IMR-90 (cell line): ENCODE results near the gene NOP16. TPM values are rescaled to one million over a fixed set of nuclear protein-coding genes. Genes with fewer than 3 reads are reported as not detected.

Experiments
- ATAC-seq: fragments of 200-7000 bp; cut with Tn5 transposase; 2 replicates; pipeline ENCODE4 v1.9.1; 2020; ENCODE audit warnings: low read depth, mild to moderate bottlenecking, moderate library complexity
- BruUV-seq: library from RNA; stranded (reverse); fragments of 400-500 nt; replicated peaks from 2 replicates; lab custom pipeline; 2021; lab: Mats Ljungman, UMichigan
- CTCF ChIA-PET: fragments of 300-600 bp; formaldehyde crosslinking; extraction: SDS; loops from one replicate; lab custom pipeline; 2021; ENCODE audit warnings: antibody characterized with exemption; lab: Yijun Ruan, JAX
- POLR2A ChIA-PET: fragments of 300-600 bp; sonication (Branson Sonifier 250); formaldehyde crosslinking; loops from one replicate; lab custom pipeline; 2022; ENCODE audit warnings: antibody characterized with exemption; ENCODE audit not compliant: unreplicated experiment; lab: Charles Lee
- DNase-seq: peaks from one replicate; pipeline ENCODE4 v3.0.0; 2013
- H2AFZ ChIP-seq: replicated peaks from 2 replicates; pipeline ENCODE3; 2013; ENCODE audit warnings: low read length, mild to moderate bottlenecking; ENCODE audit not compliant: poor library complexity
- H2AK5ac ChIP-seq: 2 replicates; pipeline ENCODE4 v1.6.1; 2013; ENCODE audit warnings: low read depth, low read length, inconsistent platforms
- H2AK9ac ChIP-seq: replicated peaks from 2 replicates; pipeline ENCODE3; 2013; ENCODE audit warnings: mild to moderate bottlenecking, low read depth, low read length, moderate library complexity; ENCODE audit not compliant: poor library complexity
- H2BK120ac ChIP-seq: 2 replicates; pipeline ENCODE4 v1.6.1; 2013; ENCODE audit warnings: low read depth, low read length, inconsistent platforms
- H2BK15ac ChIP-seq: 3 replicates; pipeline ENCODE4 v1.6.1; 2013; ENCODE audit warnings: low read depth, low read length, inconsistent platforms
- H2BK20ac ChIP-seq: 2 replicates; pipeline ENCODE4 v1.6.1; 2013; ENCODE audit warnings: low read depth, mild to moderate bottlenecking, inconsistent platforms, low read length, moderate library complexity
- H2BK5ac ChIP-seq: 2 replicates; pipeline ENCODE4 v1.6.1; 2013; ENCODE audit warnings: mild to moderate bottlenecking, low read depth, low read length, inconsistent platforms; ENCODE audit not compliant: poor library complexity, severe bottlenecking
- H3K14ac ChIP-seq: replicated peaks from 2 replicates; pipeline ENCODE4 v1.6.1; 2013; ENCODE audit warnings: low read depth, low read length, inconsistent platforms
- H3K18ac ChIP-seq: 2 replicates; pipeline ENCODE4 v1.6.1; 2013; ENCODE audit warnings: low read depth, low read length, control low read depth
- H3K23ac ChIP-seq: 2 replicates; pipeline ENCODE4 v1.6.1; 2013; ENCODE audit warnings: low read depth, low read length, inconsistent platforms
- H3K27ac ChIP-seq: 2 replicates; pipeline ENCODE4 v1.5.1; 2013; ENCODE audit warnings: mild to moderate bottlenecking, control low read depth, low read length; ENCODE audit not compliant: insufficient read depth
- H3K27me3 ChIP-seq: 2 replicates; pipeline ENCODE4 v1.6.1; 2013; ENCODE audit warnings: low read length; ENCODE audit not compliant: control insufficient read depth, insufficient read depth
- H3K36me3 ChIP-seq: 2 replicates; pipeline ENCODE4 v1.6.1; 2013; ENCODE audit warnings: low read length, mixed read lengths; ENCODE audit not compliant: control insufficient read depth, insufficient read depth
- H3K4ac ChIP-seq: 2 replicates; pipeline ENCODE4 v1.6.1; 2013; ENCODE audit warnings: low read depth, low read length, inconsistent platforms
- H3K4me1 ChIP-seq: 2 replicates; pipeline ENCODE4 v1.6.1; 2013; ENCODE audit warnings: low read length, mixed read lengths; ENCODE audit not compliant: control insufficient read depth, insufficient read depth
- H3K4me2 ChIP-seq: 2 replicates; pipeline ENCODE4 v1.6.1; 2013; ENCODE audit warnings: low read depth, mild to moderate bottlenecking, control low read depth, low read length, moderate library complexity
- H3K4me3 ChIP-seq: 2 replicates; pipeline ENCODE4 v1.5.1; 2013; ENCODE audit warnings: low read depth, mild to moderate bottlenecking, control low read depth, low read length, moderate library complexity; ENCODE audit not compliant: insufficient read depth
- H3K56ac ChIP-seq: 2 replicates; pipeline ENCODE4 v1.6.1; 2013; ENCODE audit warnings: low read length, inconsistent platforms; ENCODE audit not compliant: insufficient read depth; ENCODE audit errors: extremely low read depth
- H3K79me1 ChIP-seq, 2 experiments: 2 replicates each; pipeline ENCODE4 v1.6.1; 2013; ENCODE audit warnings: low read length in 2 of 2, inconsistent platforms in 1 of 2, low read depth in 1 of 2
- H3K9ac ChIP-seq: 2 replicates; pipeline ENCODE4 v1.6.1; 2013; ENCODE audit warnings: low read depth, low read length, control low read depth
- H3K9me1 ChIP-seq: 2 replicates; pipeline ENCODE4 v1.6.1; 2013; ENCODE audit warnings: low read length, inconsistent platforms; ENCODE audit not compliant: insufficient read depth
- H3K9me3 ChIP-seq: 2 replicates; pipeline ENCODE4 v1.6.1; 2013; ENCODE audit warnings: low read length; ENCODE audit not compliant: control insufficient read depth, insufficient read depth
- H4K20me1 ChIP-seq: 2 replicates; pipeline ENCODE4 v1.6.1; 2013; ENCODE audit warnings: low read length, inconsistent platforms; ENCODE audit not compliant: insufficient read depth
- H4K5ac ChIP-seq: 2 replicates; pipeline ENCODE4 v1.6.1; 2013; ENCODE audit warnings: mild to moderate bottlenecking, low read depth, low read length, control low read depth
- H4K8ac ChIP-seq, 2 experiments: 2 replicates each; pipeline ENCODE4 v1.6.1; 2013; ENCODE audit warnings: low read depth in 2 of 2, low read length in 2 of 2, control low read depth in 1 of 2, inconsistent platforms in 1 of 2
- H4K91ac ChIP-seq: 2 replicates; pipeline ENCODE4 v1.6.1; 2013; ENCODE audit warnings: low read depth, low read length, inconsistent platforms; ENCODE audit not compliant: insufficient read depth
- BHLHE40 ChIP-seq: fragments of 150-350 bp; IDR thresholded peaks from 2 replicates; pipeline ENCODE4 v1.6.1; 2016; ENCODE audit warnings: mild to moderate bottlenecking, low read depth, low read length
- CEBPB ChIP-seq: IDR thresholded peaks from 2 replicates; pipeline ENCODE4 v1.6.1; 2012; ENCODE audit warnings: low read depth, low read length, improper control_type of control experiment
- CHD1 ChIP-seq: IDR thresholded peaks from 2 replicates; pipeline ENCODE4 v1.6.1; 2012; ENCODE audit warnings: low read depth, low read length, improper control_type of control experiment
- CTCF ChIP-seq: conservative IDR thresholded peaks from 2 replicates; pipeline ENCODE4 v1.5.1; 2012; ENCODE audit warnings: mild to moderate bottlenecking, low read depth, low read length, improper control_type of control experiment
- FOS ChIP-seq: fragments of 150-350 bp; IDR thresholded peaks from 2 replicates; pipeline ENCODE4 v1.6.1; 2016; ENCODE audit warnings: low read depth, low read length
- MAFK ChIP-seq: IDR thresholded peaks from 2 replicates; pipeline ENCODE4 v1.6.1; 2012; ENCODE audit warnings: low read depth, low read length, improper control_type of control experiment
- MAZ ChIP-seq: IDR thresholded peaks from 2 replicates; pipeline ENCODE4 v1.6.1; 2012; ENCODE audit warnings: low read depth, mild to moderate bottlenecking, low read length, improper control_type of control experiment, moderate library complexity, borderline replicate concordance
- MXI1 ChIP-seq: IDR thresholded peaks from 2 replicates; pipeline ENCODE4 v1.6.1; 2012; ENCODE audit warnings: low read depth, mild to moderate bottlenecking, low read length, moderate library complexity, borderline replicate concordance
- NFE2L2 ChIP-seq: fragments of 150-350 bp; IDR thresholded peaks from 2 replicates; pipeline ENCODE4 v1.6.1; 2016; ENCODE audit warnings: low read depth, mild to moderate bottlenecking, low read length
- POLR2A ChIP-seq: IDR thresholded peaks from 2 replicates; pipeline ENCODE4 v1.6.1; 2012; ENCODE audit warnings: mild to moderate bottlenecking, low read depth, low read length
- RAD21 ChIP-seq: IDR thresholded peaks from 2 replicates; pipeline ENCODE4 v1.6.1; 2012; ENCODE audit warnings: low read length, improper control_type of control experiment
- RCOR1 ChIP-seq: IDR thresholded peaks from 2 replicates; pipeline ENCODE4 v1.6.1; 2012; ENCODE audit warnings: mild to moderate bottlenecking, low read length, improper control_type of control experiment; ENCODE audit not compliant: insufficient replicate concordance
- RFX5 ChIP-seq: IDR thresholded peaks from 2 replicates; pipeline ENCODE4 v1.8.0; 2012; ENCODE audit warnings: low read depth, mild to moderate bottlenecking, low read length, moderate library complexity
- SMC3 ChIP-seq: fragments of 150-350 bp; IDR thresholded peaks from 2 replicates; pipeline ENCODE4 v1.6.1; 2016; ENCODE audit warnings: low read depth, mild to moderate bottlenecking, antibody characterized with exemption, low read length, moderate library complexity
- USF2 ChIP-seq: fragments of 150-350 bp; IDR thresholded peaks from 2 replicates; pipeline ENCODE4 v1.6.1; 2017; ENCODE audit warnings: mild to moderate bottlenecking, antibody characterized with exemption, low read length, low read depth
- WGBS, 2 experiments: methylation state at CpG; one replicate each; pipeline versions ENCODE4 v1.1.5 to v1.1.7; 2013; ENCODE audit warnings: missing lambda C conversion rate in 2 of 2; ENCODE audit not compliant: insufficient read length in 1 of 2; ENCODE audit errors: extremely low coverage in 2 of 2; 5-methylcytosine and 5-hydroxymethylcytosine counted together
- dilution Hi-C: fragments of 300-500 bp; cut with HindIII; formaldehyde crosslinking; loops from one replicate; pipeline ENCODE4 v1.14.3; 2018; ENCODE audit warnings: low sequenced_read_pairs; ENCODE audit not compliant: unreplicated experiment
- in situ Hi-C: fragments of 300-500 bp; cut with MboI; formaldehyde crosslinking; loops from 3 replicates; pipeline ENCODE4 v1.14.3; 2019; ENCODE audit warnings: low sequenced_read_pairs, inconsistent platforms, mixed read lengths
- intact Hi-C: fragments of 100-400 bp; cut with micrococcal nuclease; formaldehyde crosslinking; loops from 2 replicates; pipeline ENCODE4 v1.10.0; 2022
- polyA plus RNA-seq, 3 experiments: library from polyadenylated mRNA; depleted of rRNA; stranded (reverse); fragments of >200 nt; gene quantifications; 2 replicates each; pipeline ENCODE4 v1.2.3, GENCODE V29; 2012; ENCODE audit warnings: low replicate concordance in 1 of 3
- total RNA-seq: library from RNA; depleted of rRNA; stranded (reverse); fragments of >200 nt; gene quantifications from 2 replicates; pipeline ENCODE4 v1.2.3, GENCODE V29; 2012
- TF ChIP-seq, protein P1 (sequence below): fragments of 150-350 bp; IDR thresholded peaks from 2 replicates; pipeline ENCODE4 v1.6.1; 2016; ENCODE audit warnings: low read depth, mild to moderate bottlenecking, low read length, moderate library complexity, borderline replicate concordance

NOP16 gene
- total and polyA plus RNA-seq, 2 of the 4 experiments (the other 2 are of a cell fraction), result 28.0 to 60.4 TPM

DNA sequence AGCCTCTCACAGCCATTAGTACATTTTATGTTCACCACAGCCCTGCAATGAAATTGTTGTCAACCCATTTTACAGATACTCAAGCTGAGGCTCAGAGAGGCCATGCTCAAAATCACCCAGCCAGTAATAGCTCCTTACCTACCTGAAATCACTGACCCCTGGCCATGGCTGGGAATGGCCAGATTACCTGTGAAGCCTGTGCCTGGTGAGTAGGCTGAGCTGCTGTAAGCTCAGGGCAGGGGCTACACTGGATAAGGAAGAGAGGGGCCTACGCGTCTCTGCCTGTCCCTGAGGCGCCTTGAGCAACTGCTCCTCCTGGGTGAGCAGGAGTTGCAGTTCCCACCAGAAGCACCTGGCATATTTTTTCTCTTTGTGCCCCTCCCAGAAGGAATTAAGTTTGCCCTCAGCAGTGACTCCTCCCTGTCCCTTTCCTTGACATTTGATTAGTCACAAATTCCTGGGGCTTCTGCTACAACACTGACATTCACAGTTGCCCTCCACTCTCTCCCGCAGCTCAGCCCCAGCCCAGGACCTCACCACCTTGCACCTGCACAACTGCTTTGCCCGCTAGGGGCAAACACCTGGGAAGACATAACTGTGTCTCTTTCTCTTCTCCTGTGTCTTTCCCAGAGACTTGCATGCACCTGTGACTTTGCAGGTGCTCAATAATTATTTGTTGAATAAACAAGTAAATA lies 22.2 kb upstream of the NOP16 start:
- POLR2A ChIA-PET, result no interaction called here

More for the DNA sequence above, 22.2 kb upstream of the NOP16 start:
- no peak overlapping the region for H3K56ac ChIP-seq
- H3K14ac ChIP-seq, result peak overlapping the region; percentile 36; the same call in 1 of the 2 replicates
- DNase-seq (no peak), ATAC-seq (no peak)
- H3K4me1 ChIP-seq, result peaks cover 6% of the 10 kb centered on the region
- no peak overlapping the region for H4K8ac ChIP-seq
- no peak overlapping the region for H2BK5ac ChIP-seq
- H3K18ac ChIP-seq, result no peak overlapping the region
- in situ Hi-C loops (no loop called here), dilution Hi-C loops (no loop called here), intact Hi-C loops (loop anchor here (10.0 kb wide), 1 partner anchor 234 kb away; the partner anchor contains the start of gene TSPAN17)
- WGBS, 2 experiments, result 100% methylated on average over 3 of the region's 5 CpGs; no CpG with 5 or more reads in 1 of the 2 experiments
- peaks cover 45% of the 10 kb centered on the region for H4K20me1 ChIP-seq
- H3K4ac ChIP-seq, result no peak overlapping the region
- no peak overlapping the region for H3K27ac ChIP-seq
- H2AK5ac ChIP-seq, result no peak overlapping the region
- no peaks in the 10 kb centered on the region for H3K27me3 ChIP-seq
- H3K9me3 ChIP-seq, result no peaks in the 10 kb centered on the region
- H2BK120ac ChIP-seq, result no peak overlapping the region
- no TSS peak for BruUV-seq
- no peak overlapping the region for H3K4me3 ChIP-seq
- no peak overlapping the region for H4K91ac ChIP-seq
- no peak overlapping the region for H2BK20ac ChIP-seq
- H3K9me1 ChIP-seq, result peaks cover 16% of the 10 kb centered on the region
- no peak overlapping the region for H4K5ac ChIP-seq
- H3K9ac ChIP-seq, result no peak overlapping the region
- no peak overlapping the region for H2BK15ac ChIP-seq
- H3K23ac ChIP-seq, result no peak overlapping the region
- H2AK9ac ChIP-seq, result no peak overlapping the region
- peaks cover 27 to 54% of the 10 kb centered on the region in 2 experiments for H3K79me1 ChIP-seq
- H3K4me2 ChIP-seq, result no peak overlapping the region
- CTCF ChIA-PET, result no interaction called here
- H2AFZ ChIP-seq, result peak overlapping the region; percentile 52
- TF ChIP-seq FOS, result no peak
- TF ChIP-seq MAFK, result no peak
- TF ChIP-seq, protein P1, sequence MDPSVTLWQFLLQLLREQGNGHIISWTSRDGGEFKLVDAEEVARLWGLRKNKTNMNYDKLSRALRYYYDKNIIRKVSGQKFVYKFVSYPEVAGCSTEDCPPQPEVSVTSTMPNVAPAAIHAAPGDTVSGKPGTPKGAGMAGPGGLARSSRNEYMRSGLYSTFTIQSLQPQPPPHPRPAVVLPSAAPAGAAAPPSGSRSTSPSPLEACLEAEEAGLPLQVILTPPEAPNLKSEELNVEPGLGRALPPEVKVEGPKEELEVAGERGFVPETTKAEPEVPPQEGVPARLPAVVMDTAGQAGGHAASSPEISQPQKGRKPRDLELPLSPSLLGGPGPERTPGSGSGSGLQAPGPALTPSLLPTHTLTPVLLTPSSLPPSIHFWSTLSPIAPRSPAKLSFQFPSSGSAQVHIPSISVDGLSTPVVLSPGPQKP, result no peak
- no peak for TF ChIP-seq BHLHE40
- TF ChIP-seq MXI1, result no peak
- no peak for TF ChIP-seq MAZ
- no peak for TF ChIP-seq RAD21
- no peak for TF ChIP-seq CHD1
- no peak for TF ChIP-seq RCOR1
- no peak for TF ChIP-seq SMC3
- no peak for TF ChIP-seq CTCF
- no peak for TF ChIP-seq POLR2A
- no peak for TF ChIP-seq RFX5
- no peak for TF ChIP-seq USF2
- no peak for TF ChIP-seq NFE2L2
- no peak for TF ChIP-seq CEBPB
- peaks cover 25% of the 10 kb centered on the region for H3K36me3 ChIP-seq
